ENCODE measurements around the gene CAMK4.

The CAMK4 gene

GRCh38 chr5:111530298-111530740 lies 306.1 kb downstream of the CAMK4 start:
- H3K4me3 ChIP-seq (ENCODE audit: low read depth, low read length): no peak overlapping the region

DNA sequence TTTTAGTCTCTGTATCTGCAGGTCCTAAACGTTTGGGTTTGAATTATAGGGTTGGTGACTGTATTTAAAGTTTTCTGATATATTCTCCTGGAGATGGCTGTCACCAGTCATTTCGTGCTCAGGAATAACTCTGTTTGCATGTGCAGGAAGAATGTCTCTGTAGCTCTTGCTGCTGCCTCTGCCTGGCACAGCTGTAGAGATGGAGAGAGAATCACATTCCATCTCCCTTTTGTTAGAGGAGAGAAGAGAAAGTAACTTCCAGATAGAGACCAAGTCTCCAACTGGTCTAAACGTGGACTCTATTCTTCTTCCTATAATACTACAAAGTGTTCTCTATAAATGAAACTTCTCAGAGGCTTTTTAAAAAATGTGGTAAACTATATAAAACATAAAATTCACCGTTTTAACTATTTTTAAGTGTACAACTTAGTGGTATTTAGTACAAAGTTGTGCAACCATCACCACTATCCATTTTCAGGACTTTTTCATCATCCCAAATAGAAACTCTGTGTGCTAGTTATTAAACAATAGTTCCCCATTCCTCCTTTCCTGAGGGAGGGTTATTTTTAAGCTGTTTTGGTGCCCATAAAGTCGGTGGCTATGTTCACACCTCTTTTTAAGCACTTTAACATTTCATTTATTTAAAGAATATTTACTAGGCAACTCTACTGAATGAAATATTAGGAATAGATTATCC lies 308.9 kb downstream of the CAMK4 start:
- H3K4me3 ChIP-seq (ENCODE audit: low read depth, low read length): no peak overlapping the region

- no peak overlapping the region for H3K4me3 ChIP-seq (ENCODE audit: low read depth, low read length)
Observed at GRCh38 chr5:111535879-111536549, 311.8 kb downstream of the CAMK4 start.

DNA sequence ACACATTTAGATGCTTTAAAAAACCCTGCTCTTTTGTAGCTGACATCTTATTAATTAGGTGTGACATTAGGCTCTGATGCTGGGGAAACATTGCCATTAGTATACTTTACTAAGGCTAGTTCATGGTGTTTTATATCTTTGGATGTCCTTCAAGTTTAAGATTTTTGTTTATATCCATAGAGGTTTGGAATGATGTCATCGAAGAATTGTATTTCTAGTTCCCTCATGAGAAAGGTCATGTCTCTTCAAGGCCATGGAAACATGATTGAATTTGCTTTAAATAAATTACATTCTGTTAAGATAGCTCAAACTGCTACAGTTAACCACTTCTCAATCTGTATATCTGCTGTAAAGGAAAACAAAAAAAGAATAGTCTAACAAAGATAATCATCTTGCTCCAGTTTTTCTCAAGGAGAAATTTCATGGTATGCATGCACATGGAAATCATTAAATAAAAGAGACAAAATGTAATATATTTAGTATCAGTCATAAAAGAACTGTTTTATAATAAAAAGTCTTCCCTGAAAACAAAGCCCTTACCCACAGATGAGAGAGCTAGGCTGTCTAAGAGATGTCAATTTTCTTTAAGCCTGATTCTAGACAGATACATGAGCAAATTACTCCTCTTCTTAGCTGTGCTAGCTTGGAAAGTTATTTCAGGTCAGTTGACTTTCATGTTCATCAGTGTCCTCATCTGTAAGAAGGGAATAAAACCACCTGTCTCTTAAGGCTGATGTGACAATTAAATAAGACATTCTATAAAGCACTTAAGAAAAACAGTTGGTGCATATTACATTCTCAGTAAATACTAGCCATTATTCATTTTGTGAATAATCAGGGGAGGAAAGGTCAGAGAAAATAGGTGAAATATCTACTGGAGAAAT lies 313.2 kb downstream of the CAMK4 start:
- no peak overlapping the region for H3K4me3 ChIP-seq (ENCODE audit: low read depth, low read length)

Measured in iPS-11a (cell line).